NCI-H1694 (cell line): ENCODE data around the gene BLOC1S6.
"Not testable (repeated sequence)": the region's sequence is repeated elsewhere in the genome, so short reads cannot be mapped to it uniquely, and the experiment has no call there.

Experiments used
- DNase-seq: peaks from one replicate; lab custom pipeline; 2025; lab: John Stamatoyannopoulos, UW

Gene BLOC1S6

DNA sequence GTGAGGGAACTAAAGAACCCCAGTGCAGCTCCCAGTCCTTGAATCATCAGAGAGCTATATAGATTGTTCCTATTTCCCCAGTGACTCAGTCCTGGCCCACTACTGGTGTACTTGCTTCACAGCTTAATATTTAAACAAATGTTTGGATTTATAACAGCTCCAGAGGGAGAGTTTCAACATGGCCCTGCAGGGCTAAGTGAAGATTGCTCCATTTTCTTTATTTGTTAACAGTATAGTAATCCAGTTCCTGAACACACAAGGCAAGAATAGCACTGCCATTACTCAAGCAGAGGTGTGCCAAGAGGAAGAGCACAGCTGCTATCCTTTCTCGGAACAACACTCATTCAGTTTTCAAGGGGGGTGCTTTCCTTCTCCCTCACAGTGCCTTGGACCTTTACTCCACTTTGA, 54.2 kb downstream of the BLOC1S6 start:
- no peak for DNase-seq

DNA sequence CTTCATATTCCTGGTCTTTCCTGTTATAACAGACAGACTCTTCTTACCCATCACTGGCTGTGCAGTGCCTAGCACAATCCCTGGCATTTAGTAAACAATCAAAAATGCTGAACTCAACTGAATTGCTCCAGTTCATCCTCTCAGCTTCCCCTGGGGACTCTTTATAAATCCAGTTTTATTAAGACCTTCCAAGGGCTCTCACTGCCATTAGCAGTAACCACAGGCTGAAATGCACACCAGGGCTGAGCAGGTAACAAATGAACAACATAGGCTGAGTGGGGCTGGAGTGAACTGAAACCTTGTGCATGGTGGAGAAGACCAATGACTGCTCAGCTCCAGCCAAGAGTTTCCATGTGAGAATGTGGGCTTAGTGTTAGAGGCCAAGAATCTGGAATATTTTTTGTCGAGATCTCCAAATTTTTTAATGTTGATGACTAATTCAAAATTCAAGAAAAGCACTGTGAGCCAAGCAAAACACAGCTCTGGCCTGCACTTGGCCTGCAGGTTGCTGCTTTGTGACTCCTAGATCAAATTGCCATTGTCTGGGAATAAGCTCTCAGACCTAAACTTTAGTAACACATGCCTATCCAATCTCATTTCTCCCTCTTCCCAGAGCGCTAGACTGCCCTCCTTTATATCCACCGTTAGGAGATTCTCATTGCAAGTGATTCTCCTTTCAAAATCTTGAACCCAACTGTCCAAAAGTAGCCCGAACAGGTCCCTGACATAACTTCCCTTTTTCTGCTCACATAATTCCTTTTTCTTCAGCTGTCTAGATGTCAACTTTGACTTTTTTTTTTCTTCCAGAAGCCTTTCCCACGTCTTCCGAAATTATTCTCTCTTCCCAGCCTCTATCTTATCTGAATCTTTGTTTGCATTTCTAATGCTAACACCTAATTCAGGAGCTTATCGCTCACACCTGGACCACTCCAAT, 55.1 kb downstream of the BLOC1S6 start:
- DNase-seq, result no peak

DNA sequence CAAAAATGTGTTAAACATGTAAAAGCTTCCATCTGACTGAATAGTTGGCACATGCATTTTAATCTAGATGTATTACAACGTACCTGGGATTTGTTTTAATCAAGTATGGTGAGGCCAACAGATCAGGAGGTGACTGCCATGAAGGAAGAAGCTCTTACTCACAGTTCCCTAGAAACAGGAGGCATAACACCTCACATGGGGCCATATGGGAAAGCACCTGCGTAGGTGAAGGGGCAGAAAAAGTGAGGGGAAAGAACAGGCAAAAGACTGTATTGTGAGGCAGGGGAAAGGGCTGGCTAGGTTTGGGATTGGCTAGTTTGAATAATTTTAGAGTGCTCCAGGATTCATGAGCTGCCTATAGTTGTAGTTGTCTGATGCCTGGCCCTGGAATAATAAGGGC, 57.3 kb downstream of the BLOC1S6 start:
- DNase-seq, result no peak

DNA sequence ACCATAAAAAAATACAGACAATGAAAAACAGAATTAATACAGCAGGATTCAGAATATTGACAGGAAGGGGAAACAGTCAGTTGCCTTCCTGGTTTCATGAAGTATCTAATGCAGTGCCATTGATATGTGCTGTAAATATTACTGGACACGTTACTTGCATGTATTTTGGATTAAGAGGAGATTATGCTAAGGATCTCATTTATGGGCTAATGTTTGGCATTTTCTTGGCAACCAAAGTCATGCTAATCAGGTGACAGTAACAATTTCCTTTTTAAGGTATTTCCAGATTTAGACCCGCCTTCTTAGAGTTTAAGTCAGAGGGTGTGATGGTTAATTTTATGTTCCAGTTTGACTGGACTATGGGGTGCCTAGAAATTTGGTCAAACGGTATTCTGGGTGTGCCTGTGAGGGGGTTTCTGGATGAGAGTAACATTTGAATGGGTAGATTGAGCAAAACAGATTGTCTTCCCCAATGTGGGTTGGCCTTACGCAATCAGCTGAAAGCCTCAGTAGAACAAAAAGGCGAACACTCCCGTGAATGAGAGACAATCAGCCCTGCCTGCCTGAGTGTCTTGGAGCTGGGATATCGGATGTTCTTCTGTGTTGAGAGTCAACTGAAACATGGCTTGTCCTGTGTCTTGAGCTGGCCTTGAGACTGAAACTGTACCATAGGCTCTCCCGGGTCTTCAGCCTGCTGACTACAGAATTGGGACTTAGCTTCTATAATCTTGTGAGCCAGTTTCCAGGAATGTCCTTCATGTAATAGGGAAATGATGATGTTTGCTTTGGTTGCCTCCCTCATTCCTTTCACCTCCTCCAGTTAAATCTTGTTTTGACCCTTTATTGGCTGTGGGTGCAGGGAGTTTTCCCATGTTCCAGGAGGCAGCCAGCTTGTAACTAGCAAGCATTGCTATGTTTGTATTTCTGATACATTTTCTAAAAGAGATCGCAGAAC, 58.1 kb downstream of the BLOC1S6 start:
- no peak for DNase-seq

DNA sequence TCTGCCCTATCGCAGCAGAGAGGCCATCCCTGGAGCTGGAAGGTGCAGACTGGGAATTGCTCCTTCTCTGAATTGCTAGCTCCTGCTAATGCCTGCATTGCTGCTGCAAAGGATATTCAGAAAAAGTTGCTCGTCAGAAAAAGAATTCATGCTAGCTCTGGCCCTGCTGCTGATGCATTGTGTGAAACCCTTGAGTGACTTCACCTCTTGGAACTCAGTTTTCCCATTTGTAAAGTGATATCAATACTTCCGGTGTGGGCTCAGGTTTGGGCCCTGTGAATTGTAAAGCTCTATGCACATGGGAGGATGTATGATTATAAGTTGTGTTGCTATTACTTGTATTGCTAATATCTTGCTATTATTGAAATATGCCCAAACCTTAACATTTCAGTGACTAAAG, 59.0 kb downstream of the BLOC1S6 start:
- no peak for DNase-seq

DNA sequence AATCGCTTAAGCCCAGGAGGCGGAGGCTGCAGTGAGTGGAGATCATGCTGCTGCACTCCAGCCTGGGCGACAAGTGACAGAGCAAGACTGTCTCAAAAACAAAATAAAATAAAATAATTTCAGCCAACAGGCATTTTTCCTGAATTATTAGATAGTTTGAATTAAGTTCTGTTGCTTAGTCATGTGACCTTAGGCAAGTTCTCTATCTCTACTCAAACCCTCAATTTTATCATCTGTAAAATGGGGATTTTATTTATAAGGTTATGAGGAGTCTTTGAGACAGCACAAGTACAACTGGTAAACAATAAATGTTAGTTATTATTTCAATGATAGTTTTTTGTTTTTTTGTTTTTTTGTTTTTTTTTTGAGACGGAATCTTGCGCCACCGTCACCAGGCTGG, 60.6 kb downstream of the BLOC1S6 start:
- no peak for DNase-seq

DNA sequence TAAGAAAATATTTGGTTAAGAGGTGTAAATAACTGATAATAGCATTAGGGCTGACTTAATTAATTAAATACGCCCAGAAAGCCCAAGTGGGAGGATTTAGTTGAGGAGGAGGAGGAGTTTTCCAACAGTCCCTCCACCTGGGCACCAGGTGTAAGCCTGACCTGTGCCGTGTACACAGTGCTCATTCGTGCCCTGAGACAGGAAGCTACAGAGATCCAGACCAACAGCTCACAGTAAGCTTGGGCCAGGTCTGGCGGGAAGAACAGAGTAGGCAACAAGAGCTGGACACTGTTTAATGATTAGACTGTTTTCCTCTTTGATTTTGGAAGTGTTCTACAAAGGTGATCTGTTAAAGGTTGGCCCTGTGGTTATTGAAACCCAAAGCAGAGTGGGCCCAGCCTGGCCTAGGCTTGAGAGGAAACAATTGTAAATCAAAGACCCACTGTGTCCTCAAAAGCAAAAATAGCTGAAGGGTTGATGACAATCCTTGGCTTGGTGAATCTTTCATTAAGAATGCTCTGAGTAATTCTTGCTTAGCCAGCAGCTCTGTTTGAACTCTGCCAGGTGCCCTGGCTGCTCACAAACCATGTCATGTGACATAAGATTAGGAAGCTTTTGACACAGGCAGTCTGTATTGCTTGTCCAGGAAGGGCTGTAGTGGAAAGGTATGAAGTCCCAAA, 61.5 kb downstream of the BLOC1S6 start:
- no peak for DNase-seq

DNA sequence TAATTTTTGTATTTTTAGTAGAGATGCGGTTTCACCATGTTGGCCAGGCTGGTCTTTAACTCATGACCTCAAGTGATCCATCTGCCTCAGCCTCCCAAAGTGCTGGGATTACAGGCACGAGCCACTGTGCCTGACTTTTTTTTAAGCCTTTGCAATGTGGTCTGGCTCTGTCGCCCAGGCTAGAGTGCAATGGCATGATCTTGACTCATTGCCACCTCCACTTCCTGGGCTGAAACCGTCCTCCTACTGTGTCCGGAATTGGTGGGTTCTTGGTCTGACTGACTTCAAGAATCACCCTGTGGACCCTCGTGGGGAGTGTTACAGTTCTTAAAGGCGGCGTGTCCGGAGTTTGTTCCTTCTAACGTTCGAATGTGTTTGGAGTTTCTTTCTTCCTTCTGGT, 62.8 kb downstream of the BLOC1S6 start:
- not testable (repeated sequence) for DNase-seq

DNA sequence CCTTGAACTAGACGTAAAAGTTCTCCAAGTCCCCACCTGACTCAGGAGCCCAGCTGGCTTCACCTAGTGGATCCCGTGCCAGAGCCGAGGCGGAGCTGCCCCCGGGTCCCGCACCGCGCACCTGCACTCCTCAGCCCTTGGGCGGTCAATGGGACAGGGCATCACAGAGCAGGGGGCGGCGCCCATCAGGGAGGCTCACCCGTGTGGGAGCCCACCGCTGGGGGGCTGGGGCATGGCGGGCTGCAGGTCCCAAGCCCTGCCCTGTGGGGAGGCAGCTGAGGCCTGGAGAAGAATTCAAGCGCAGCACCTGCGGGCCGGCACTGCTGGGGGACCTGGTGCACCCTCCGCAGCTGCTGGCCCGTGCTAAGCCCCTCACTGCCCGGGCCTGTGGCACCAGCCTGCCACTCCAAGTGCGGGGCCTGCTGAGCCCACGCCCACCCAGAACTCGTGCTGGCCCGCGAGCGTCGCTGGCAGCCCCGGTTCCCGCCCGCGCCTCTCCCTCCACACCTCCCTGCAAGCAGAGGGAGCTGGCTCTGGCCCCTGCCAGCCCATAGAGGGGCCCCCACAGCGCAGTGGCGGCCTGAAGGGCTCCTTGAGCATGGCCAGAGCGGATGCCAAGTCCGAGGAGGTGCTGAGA, 63.8 kb downstream of the BLOC1S6 start:
- DNase-seq, result no peak

DNA sequence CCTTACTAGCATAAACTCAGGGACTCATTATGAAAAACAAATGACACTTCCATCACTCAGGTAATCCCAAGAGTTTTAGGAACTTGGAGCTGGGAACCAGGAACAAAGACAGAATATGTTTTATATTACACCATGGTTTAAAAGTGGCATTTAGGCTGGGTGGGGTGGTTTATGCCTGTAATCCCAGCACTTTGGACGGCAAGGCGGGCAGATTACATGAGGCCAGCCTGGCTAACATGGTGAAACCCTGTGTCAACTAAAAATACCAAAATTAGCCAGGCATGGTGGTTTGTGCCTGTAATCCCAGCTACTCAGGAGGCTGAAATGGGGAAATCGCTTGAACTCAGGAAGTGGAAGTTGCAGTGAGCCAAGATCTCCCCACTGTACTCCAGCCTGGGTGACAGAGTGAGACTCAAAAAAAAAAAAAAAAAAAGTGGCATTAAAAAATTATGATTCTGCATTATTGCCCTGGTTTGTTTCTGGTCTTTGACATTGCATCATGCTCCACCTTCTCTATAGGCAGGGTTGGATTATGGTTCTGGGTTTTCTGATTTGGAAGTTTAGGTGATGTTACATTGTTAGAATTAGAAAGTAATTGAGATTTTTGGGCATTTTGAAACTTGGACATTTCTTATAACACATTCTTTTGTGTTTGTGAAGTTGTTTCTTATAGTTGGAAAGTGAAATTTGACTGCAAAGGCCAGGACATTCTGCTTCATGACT, 66.7 kb downstream of the BLOC1S6 start:
- DNase-seq, result no peak

DNA sequence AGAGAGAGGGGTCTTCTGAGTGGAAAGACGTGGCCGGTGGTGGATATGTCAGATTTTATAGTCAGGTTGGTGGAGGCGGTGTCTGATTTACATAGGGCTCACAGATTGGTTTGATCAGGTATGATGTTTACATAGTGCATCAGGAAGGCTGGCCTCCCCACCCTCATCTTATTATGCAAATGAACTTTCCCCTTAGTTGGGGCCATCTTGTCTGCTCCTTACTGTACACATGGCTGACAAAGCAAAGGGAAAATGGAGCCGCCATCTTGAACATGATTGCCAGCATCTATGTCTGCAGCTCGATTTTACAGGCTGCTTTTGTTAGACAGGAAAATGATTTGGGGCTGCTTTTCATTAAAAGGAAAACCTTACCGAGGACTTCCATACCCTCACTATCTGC, 67.6 kb downstream of the BLOC1S6 start:
- DNase-seq, result no peak

DNA sequence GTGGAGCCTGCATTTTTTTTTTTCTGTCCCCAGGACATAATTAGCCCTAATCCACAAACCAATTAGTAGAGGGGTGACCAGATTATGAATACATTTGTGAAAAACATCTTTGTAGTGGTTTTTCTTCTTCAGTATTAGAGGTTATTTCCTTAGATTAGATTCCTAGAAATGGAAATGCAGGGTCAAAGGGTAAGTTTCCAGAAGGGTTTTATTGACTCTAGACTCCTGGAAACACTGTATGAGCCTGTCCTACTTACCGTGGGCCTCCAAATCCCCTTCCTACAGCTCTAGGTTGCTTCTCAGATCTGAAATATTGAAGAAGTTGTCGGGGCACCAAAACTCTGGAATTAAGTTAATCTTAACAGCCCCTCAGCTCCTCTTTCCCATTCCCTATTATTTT, 70.1 kb downstream of the BLOC1S6 start:
- no peak for DNase-seq

DNA sequence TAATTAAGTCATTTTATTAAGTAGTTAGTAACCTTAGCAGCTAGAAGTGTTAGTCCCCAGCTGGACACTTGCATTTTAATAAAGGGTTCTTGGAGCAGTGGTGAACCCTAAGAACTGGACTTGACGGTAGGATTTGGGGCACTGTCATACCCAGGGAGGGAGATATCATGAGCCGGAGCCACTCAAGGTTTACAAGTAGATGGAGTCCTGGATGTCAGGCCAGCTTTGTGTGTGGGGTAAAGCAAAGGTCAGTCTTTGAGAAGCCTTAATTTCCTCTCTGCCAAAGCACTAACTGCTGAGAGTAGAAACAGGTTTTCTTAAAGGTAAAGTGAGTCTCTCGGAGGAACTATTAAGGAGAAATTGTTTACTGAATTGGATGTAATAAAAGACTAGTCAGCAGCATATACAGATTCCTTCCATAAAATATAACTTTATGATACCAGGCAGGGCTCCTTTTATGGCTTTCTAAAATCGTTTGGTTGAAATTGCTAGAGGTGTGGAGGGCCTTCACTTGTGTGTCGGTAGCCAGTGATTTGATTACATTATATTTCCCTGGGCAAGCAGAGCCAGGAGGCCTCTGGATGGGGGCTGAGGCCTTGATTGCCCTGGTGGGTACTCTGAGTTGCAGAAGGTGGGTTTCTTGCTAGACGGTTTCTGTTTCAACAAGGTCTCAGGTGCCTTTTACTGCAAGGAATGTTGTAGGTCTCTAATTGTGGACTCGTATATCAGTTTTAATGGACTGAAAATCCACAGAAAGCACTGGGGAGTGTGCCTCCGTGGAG, 70.8 kb downstream of the BLOC1S6 start:
- no peak for DNase-seq
